Caki2 (cell line): Measurements from ENCODE around the gene USP3. TPM values are rescaled to one million over a fixed set of nuclear protein-coding genes. Genes with fewer than 3 reads are reported as not detected.

Experiments
- DNase-seq: peaks from one replicate; pipeline ENCODE4 v3.0.0-alpha.2; 2015; ENCODE audit warnings: low read depth
- in situ Hi-C: cut with HindIII; loops from 2 replicates; pipeline ENCODE4 v1.10.0; 2016; ENCODE audit warnings: low sequenced_read_pairs, low pct_unique_long_range_greater_than_20kb, mixed read lengths
- total RNA-seq: library from RNA; depleted of rRNA; stranded (reverse); fragments of >200 nt; shearing (Covaris generic); gene quantifications from 2 replicates; pipeline ENCODE4 v1.2.3, GENCODE V29; 2014; ENCODE audit warnings: low replicate concordance; rRNA removed

Gene USP3
- total RNA-seq = 41.2 and 53.3 TPM in 2 replicates

- in situ Hi-C loops = no loop called here
- peak; percentile 89 for DNase-seq
Observed at GRCh38 chr15:63504247-63504978, at the start of gene USP3. Gene USP3 (plus strand): TSS chr15:63504593. CDS start chr15:63504740, 147 bp downstream.

GRCh38 chr15:63456258-63456657, 48.1 kb upstream of the USP3 start:
- no peak for DNase-seq
- in situ Hi-C loops = no loop called here

GRCh38 chr15:63457379-63457778, 47.0 kb upstream of the USP3 start:
- in situ Hi-C loops = no loop called here

GRCh38 chr15:63458026-63458425, 46.4 kb upstream of the USP3 start:
- in situ Hi-C loops = no loop called here
- no peak for DNase-seq

More at GRCh38 chr15:63457379-63457778, 47.0 kb upstream of the USP3 start:
- no peak for DNase-seq

- DNase-seq = no peak
- in situ Hi-C loops = no loop called here
Observed at GRCh38 chr15:63458794-63459395, 45.5 kb upstream of the USP3 start.

- in situ Hi-C loops = no loop called here
Observed at GRCh38 chr15:63460210-63461155, 43.9 kb upstream of the USP3 start.

GRCh38 chr15:63461230-63461985, 43.0 kb upstream of the USP3 start:
- in situ Hi-C loops = no loop called here
- DNase-seq = no peak

More at GRCh38 chr15:63460210-63461155, 43.9 kb upstream of the USP3 start:
- DNase-seq = no peak

- DNase-seq = peak; percentile 64
- in situ Hi-C loops = no loop called here
Observed at GRCh38 chr15:63462088-63462487, 42.3 kb upstream of the USP3 start.

- DNase-seq = no peak
- in situ Hi-C loops = no loop called here
Observed at GRCh38 chr15:63463036-63463435, 41.4 kb upstream of the USP3 start.

GRCh38 chr15:63463793-63464192, 40.6 kb upstream of the USP3 start:
- no peak for DNase-seq
- in situ Hi-C loops = no loop called here

GRCh38 chr15:63465104-63465503, 39.3 kb upstream of the USP3 start:
- peak; percentile 29 for DNase-seq
- in situ Hi-C loops = no loop called here

- peak; percentile 63 for DNase-seq
- in situ Hi-C loops = no loop called here
Observed at GRCh38 chr15:63466378-63467192, 37.8 kb upstream of the USP3 start.

- DNase-seq = no peak
- in situ Hi-C loops = no loop called here
Observed at GRCh38 chr15:63469190-63469589, 35.2 kb upstream of the USP3 start.

GRCh38 chr15:63469984-63470383, 34.4 kb upstream of the USP3 start:
- in situ Hi-C loops = no loop called here
- no peak for DNase-seq

GRCh38 chr15:63473007-63473748, 31.2 kb upstream of the USP3 start:
- no peak for DNase-seq
- in situ Hi-C loops = no loop called here

- no peak for DNase-seq
- in situ Hi-C loops = no loop called here
Observed at GRCh38 chr15:63473749-63473998, 30.7 kb upstream of the USP3 start.
